Smooth muscle cell (in vitro differentiated cells): ENCODE data around the gene ZBTB40. TPM values are rescaled to one million over a fixed set of nuclear protein-coding genes. Genes with fewer than 3 reads are reported as not detected.

Experiments used
- DNase-seq: peaks from one replicate; lab custom pipeline; 2025; ENCODE audit not compliant: unreplicated experiment; lab: John Stamatoyannopoulos, UW
- H2AFZ ChIP-seq: fragments of 200-600 bp; sonication (generic); 2 replicates; pipeline ENCODE4 v1.6.0; 2016; ENCODE audit warnings: antibody characterized with exemption, low read depth, mild to moderate bottlenecking
- H3F3A ChIP-seq: fragments of 200-600 bp; sonication (generic); 2 replicates; pipeline ENCODE4 v1.6.0; 2017; ENCODE audit warnings: antibody characterized with exemption, low read depth
- H3K27ac ChIP-seq: fragments of 200-600 bp; sonication (generic); 2 replicates; pipeline ENCODE4 v1.5.1; 2016; ENCODE audit warnings: low read depth, mild to moderate bottlenecking
- H3K27me3 ChIP-seq: fragments of 200-600 bp; sonication (generic); 2 replicates; pipeline ENCODE4 v1.6.1; 2016; ENCODE audit warnings: low read depth, mild to moderate bottlenecking
- H3K36me3 ChIP-seq: fragments of 200-600 bp; sonication (generic); 2 replicates; pipeline ENCODE4 v1.5.1; 2016; ENCODE audit warnings: low read depth
- H3K4me1 ChIP-seq: fragments of 200-600 bp; sonication (generic); 2 replicates; pipeline ENCODE4 v1.5.1; 2016; ENCODE audit warnings: low read depth
- H3K4me2 ChIP-seq: fragments of 200-600 bp; sonication (generic); 2 replicates; pipeline ENCODE4 v1.6.0; 2016; ENCODE audit warnings: mild to moderate bottlenecking
- H3K4me3 ChIP-seq: fragments of 200-600 bp; sonication (generic); 2 replicates; pipeline ENCODE4 v1.5.1; 2016; ENCODE audit warnings: mild to moderate bottlenecking
- H3K79me2 ChIP-seq: fragments of 200-600 bp; sonication (generic); 2 replicates; pipeline ENCODE4 v1.6.0; 2016; ENCODE audit warnings: low read depth, mild to moderate bottlenecking
- H3K9ac ChIP-seq: fragments of 200-600 bp; sonication (generic); 2 replicates; pipeline ENCODE4 v1.6.0; 2016; ENCODE audit warnings: low read depth
- H3K9me3 ChIP-seq: fragments of 200-600 bp; sonication (generic); replicated peaks from 2 replicates; pipeline ENCODE4 v1.5.1; 2016; ENCODE audit warnings: low read depth
- H4K20me1 ChIP-seq: fragments of 200-600 bp; sonication (generic); 2 replicates; pipeline ENCODE4 v1.6.0; 2016; ENCODE audit warnings: low read depth
- WGBS: methylation state at CpG from one replicate; pipeline ENCODE4 v1.1.7; 2016; ENCODE audit warnings: low lambda C conversion rate; 5-methylcytosine and 5-hydroxymethylcytosine counted together
- polyA plus RNA-seq: library from polyadenylated mRNA; unstranded; fragments of >200 nt; fragmentation: Nextera tagmentation; extraction: Ambion mirVana; gene quantifications from 2 replicates; pipeline ENCODE4 v1.2.1, GENCODE V29; 2016
- total RNA-seq: library from RNA; depleted of rRNA; stranded (reverse); fragments of >200 nt; gene quantifications from 2 replicates; pipeline ENCODE4 v1.2.3, GENCODE V29; 2014
- TF ChIP-seq, protein P1 (sequence below): fragments of 200-600 bp; sonication (generic); IDR thresholded peaks from 2 replicates; pipeline ENCODE4 v1.5.1; 2017; ENCODE audit warnings: borderline replicate concordance, mild to moderate bottlenecking, antibody characterized with exemption; ENCODE audit not compliant: insufficient read depth, poor library complexity, severe bottlenecking

Gene ZBTB40
- total and polyA plus RNA-seq, 2 experiments from 2014 or later = 4.1 to 14.6 TPM

- Histone ChIP-seq H3F3A (no peaks in the 10 kb centered on the region), H3K9me3 (no peaks in the 10 kb centered on the region), H2AFZ (no peak overlapping the region), H3K9ac (no peak overlapping the region), H3K4me1 (no peaks in the 10 kb centered on the region), H4K20me1 (no peaks in the 10 kb centered on the region), H3K4me3 (no peak overlapping the region), H3K4me2 (no peak overlapping the region), H3K27me3 (no peaks in the 10 kb centered on the region), H3K36me3 (no peaks in the 10 kb centered on the region), H3K27ac (no peak overlapping the region), H3K79me2 (no peaks in the 10 kb centered on the region)
- WGBS = 99% methylated on average over 5 of the region's 5 CpGs
- no peak for DNase-seq
- TF ChIP-seq, protein P1, sequence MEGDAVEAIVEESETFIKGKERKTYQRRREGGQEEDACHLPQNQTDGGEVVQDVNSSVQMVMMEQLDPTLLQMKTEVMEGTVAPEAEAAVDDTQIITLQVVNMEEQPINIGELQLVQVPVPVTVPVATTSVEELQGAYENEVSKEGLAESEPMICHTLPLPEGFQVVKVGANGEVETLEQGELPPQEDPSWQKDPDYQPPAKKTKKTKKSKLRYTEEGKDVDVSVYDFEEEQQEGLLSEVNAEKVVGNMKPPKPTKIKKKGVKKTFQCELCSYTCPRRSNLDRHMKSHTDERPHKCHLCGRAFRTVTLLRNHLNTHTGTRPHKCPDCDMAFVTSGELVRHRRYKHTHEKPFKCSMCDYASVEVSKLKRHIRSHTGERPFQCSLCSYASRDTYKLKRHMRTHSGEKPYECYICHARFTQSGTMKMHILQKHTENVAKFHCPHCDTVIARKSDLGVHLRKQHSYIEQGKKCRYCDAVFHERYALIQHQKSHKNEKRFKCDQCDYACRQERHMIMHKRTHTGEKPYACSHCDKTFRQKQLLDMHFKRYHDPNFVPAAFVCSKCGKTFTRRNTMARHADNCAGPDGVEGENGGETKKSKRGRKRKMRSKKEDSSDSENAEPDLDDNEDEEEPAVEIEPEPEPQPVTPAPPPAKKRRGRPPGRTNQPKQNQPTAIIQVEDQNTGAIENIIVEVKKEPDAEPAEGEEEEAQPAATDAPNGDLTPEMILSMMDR = no peak
Measured at GRCh38 chr1:22524481-22524880, 72.8 kb downstream of the ZBTB40 start.

DNA sequence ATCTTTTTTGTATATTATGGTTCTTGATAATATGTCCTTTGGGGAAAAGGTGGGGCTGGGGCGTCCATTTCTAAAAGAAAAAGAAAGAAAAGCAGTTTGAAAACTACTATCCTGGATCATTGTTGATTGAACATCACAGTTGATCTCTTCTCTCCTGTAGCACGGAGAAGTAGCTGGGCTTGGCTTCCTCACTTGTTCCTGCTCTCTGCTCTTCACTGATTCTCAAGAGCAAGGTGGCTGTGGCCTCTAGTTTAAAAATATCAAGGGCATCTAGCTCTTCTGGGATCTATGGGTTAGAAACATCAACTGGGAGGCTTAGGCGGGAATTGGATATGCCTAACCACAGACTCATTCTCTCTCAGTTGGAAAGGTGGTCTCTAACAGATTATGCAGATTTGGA, 73.6 kb downstream of the ZBTB40 start:
- Histone ChIP-seq H3K36me3 (no peaks in the 10 kb centered on the region), H3K4me3 (no peak overlapping the region), H3K27ac (no peak overlapping the region), H3K79me2 (no peaks in the 10 kb centered on the region), H3F3A (no peaks in the 10 kb centered on the region), H4K20me1 (no peaks in the 10 kb centered on the region), H3K9me3 (no peaks in the 10 kb centered on the region), H3K9ac (no peak overlapping the region), H3K4me2 (no peak overlapping the region), H3K27me3 (no peaks in the 10 kb centered on the region), H2AFZ (no peak overlapping the region), H3K4me1 (no peaks in the 10 kb centered on the region)
- no peak for DNase-seq
- WGBS = 95% methylated on average over 3 of the region's 3 CpGs
- TF ChIP-seq, protein P1 = no peak

DNA sequence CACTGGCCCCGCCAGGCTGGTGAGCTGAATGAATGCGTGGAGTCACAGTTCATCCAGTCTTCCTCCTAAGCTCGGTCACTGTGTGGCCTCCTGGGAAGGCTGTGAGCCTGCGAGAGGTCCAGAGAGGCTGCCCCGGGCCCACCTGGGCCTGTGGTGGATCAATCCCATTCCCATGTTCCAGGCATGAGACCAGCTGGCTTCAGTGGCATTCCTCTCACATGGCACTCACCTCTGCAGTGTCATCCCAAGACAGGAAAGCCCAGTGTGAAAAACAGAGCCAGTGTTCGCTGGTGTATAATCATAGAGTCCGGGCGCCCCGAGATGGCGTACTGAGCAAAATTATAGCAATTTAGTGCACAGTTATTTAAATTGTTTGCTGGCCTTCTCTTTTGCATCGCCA, 74.0 kb downstream of the ZBTB40 start:
- Histone ChIP-seq H3K4me3 (no peak overlapping the region), H3K9me3 (no peaks in the 10 kb centered on the region), H3K36me3 (no peaks in the 10 kb centered on the region), H3K79me2 (no peaks in the 10 kb centered on the region), H3K27me3 (no peaks in the 10 kb centered on the region), H3K27ac (no peak overlapping the region), H3F3A (no peaks in the 10 kb centered on the region), H3K4me2 (no peak overlapping the region), H2AFZ (no peak overlapping the region), H3K4me1 (no peaks in the 10 kb centered on the region), H4K20me1 (no peaks in the 10 kb centered on the region), H3K9ac (no peak overlapping the region)
- DNase-seq = no peak
- WGBS = 85% methylated on average over 11 of the region's 11 CpGs
- TF ChIP-seq, protein P1 = no peak

- no peak overlapping the region for H3K9ac ChIP-seq
- TF ChIP-seq, protein P1 = no peak
- no peaks in the 10 kb centered on the region for H3F3A ChIP-seq
- H3K79me2 ChIP-seq = no peaks in the 10 kb centered on the region
- no peaks in the 10 kb centered on the region for H4K20me1 ChIP-seq
- H2AFZ ChIP-seq = no peak overlapping the region
- DNase-seq = no peak
- H3K9me3 ChIP-seq = no peaks in the 10 kb centered on the region
- no peaks in the 10 kb centered on the region for H3K4me1 ChIP-seq
- H3K4me3 ChIP-seq = no peak overlapping the region
- 95% methylated on average over 11 of the region's 11 CpGs for WGBS
- H3K4me2 ChIP-seq = no peak overlapping the region
- H3K27me3 ChIP-seq = no peaks in the 10 kb centered on the region
- H3K27ac ChIP-seq = no peak overlapping the region
- no peaks in the 10 kb centered on the region for H3K36me3 ChIP-seq
Measured at GRCh38 chr1:22526098-22526497, 74.4 kb downstream of the ZBTB40 start.
